Thyroid gland (tissue), 4 donors: ENCODE measurements around the gene SMLR1.

Experiments used
- CTCF ChIP-seq, 6 experiments: fragments of 200-600 bp in 3 of 6; fragments of 450-650 bp in 3 of 6; sonication (generic) in 3 of 6; IDR thresholded peaks; one replicate each; pipeline ENCODE4 v1.5.1; 2016 to 2019; ENCODE audit warnings: antibody characterized with exemption in 6 of 6, mild to moderate bottlenecking in 2 of 6, inconsistent platforms in 1 of 6, moderate library complexity in 1 of 6
- POLR2A ChIP-seq, 2 donors: fragments of 450-650 bp; IDR thresholded peaks; one replicate each; pipeline ENCODE4 v1.6.1; 2017; ENCODE audit warnings: antibody characterized with exemption in 2 of 2, mild to moderate bottlenecking in 2 of 2, moderate library complexity in 1 of 2

- TF ChIP-seq CTCF (IDR thresholded peaks at IDR 0.05) (no peak), POLR2A (IDR thresholded peaks at IDR 0.05) (no peak)
Observed at GRCh38 chr6:130836055-130836640, 8.9 kb downstream of the SMLR1 start.
